Esophagus (tissue), 2 donors: Measurements from ENCODE around the gene HIC2. TPM values are rescaled to one million over a fixed set of nuclear protein-coding genes. Genes with fewer than 3 reads are reported as not detected.
"Not testable (repeated sequence)": the region's sequence is repeated elsewhere in the genome, so short reads cannot be mapped to it uniquely, and the experiment has no call there.

Experiments used
- H3K27ac ChIP-seq, 2 donors: one replicate each; pipeline ENCODE4 v1.5.1; 2013; ENCODE audit warnings: low read depth in 2 of 2, mild to moderate bottlenecking in 2 of 2, inconsistent platforms in 1 of 2, low read length in 1 of 2, moderate library complexity in 1 of 2
- H3K27me3 ChIP-seq, 2 donors: one replicate each; pipeline ENCODE4 v1.6.1; 2013; ENCODE audit warnings: low read length in 2 of 2, control low read depth in 1 of 2, mild to moderate bottlenecking in 1 of 2; ENCODE audit not compliant: insufficient read depth in 2 of 2, control insufficient read depth in 1 of 2
- H3K36me3 ChIP-seq, 2 donors: one replicate each; pipeline ENCODE4 v1.6.1; 2013; ENCODE audit warnings: low read length in 1 of 2; ENCODE audit not compliant: control insufficient read depth in 2 of 2, insufficient read depth in 2 of 2
- H3K4me1 ChIP-seq, 2 donors: one replicate each; pipeline ENCODE4 v1.6.1; 2013; ENCODE audit warnings: low read length in 1 of 2; ENCODE audit not compliant: control insufficient read depth in 2 of 2, insufficient read depth in 2 of 2
- H3K4me3 ChIP-seq, 2 donors: one replicate each; pipeline ENCODE4 v1.5.1; 2013; ENCODE audit warnings: low read length in 2 of 2, mild to moderate bottlenecking in 2 of 2, low read depth in 1 of 2, moderate library complexity in 1 of 2
- H3K9me3 ChIP-seq, 2 donors: one replicate each; pipeline ENCODE4 v1.6.1; 2013; ENCODE audit warnings: mild to moderate bottlenecking in 2 of 2, low read depth in 1 of 2, low read length in 1 of 2, moderate library complexity in 1 of 2; ENCODE audit not compliant: control insufficient read depth in 2 of 2, insufficient read depth in 1 of 2
- WGBS, 2 donors: extraction: QIAGEN DNeasy Blood & Tissue Kit; methylation state at CpG; one replicate each; pipeline ENCODE4 v1.1.7; 2013; 5-methylcytosine and 5-hydroxymethylcytosine counted together
- polyA plus RNA-seq, 2 donors: library from polyadenylated mRNA; stranded (reverse); fragments of 200-250 nt; gene quantifications; one replicate each; pipeline ENCODE4 v1.2.3, GENCODE V29; 2013
- donor health status: healthy with polysubstance abuse.
- donor health status: Bipolar disorder and iron deficiency.

Gene HIC2
- polyA plus RNA-seq, 2 donors: 1.6 to 2.2 TPM

DNA sequence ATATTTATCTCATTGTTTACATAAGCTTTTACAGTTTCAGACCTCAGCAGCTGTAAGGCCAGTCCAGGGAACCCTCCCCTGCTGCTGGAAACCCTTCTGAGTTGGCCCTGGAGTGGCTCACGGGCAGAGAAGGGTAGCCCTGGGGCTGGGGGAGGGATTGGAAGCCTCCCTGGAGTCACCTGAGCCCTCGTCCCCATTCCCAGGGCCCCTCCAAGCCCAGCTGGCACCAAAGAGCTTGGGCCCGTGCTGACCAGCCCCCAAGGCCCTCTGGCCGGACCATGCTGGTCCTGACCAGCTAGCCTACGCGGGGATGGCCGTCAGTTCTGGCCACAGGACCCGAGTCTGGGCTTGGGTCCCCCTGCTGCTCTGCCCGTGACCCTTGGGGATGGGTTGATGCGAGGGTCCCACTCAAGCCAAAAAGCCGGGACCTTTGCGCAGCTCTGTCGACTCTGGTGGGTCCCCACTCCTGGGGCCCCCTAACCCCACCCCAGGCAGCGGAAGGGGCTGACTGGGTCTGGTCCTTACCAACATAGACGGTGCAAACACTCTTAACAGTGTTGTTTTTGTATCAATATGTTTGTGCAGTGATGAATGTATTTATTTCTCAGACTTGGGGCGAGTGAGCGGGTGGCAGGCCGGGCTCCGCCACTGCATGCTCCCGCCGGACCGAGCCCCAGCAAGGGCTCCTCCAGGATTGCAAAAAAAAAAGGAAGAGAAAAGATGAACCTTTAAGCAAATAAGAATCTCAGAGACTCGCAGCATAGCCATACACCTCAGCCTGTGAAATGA is 32.6 kb downstream of the HIC2 start:
- H3K9me3 ChIP-seq: no peaks in the 10 kb centered on the region
- no peaks in the 10 kb centered on the region for H3K27me3 ChIP-seq
- 91 to 93% methylated on average over 23 of the region's 23 CpGs for WGBS, 2 donors
- H3K4me1 ChIP-seq: no peaks in the 10 kb centered on the region
- peaks cover 16 to 19% of the 10 kb centered on the region in 2 donors for H3K36me3 ChIP-seq
- no peak overlapping the region for H3K27ac ChIP-seq
- H3K4me3 ChIP-seq: no peak overlapping the region

GRCh38 chr22:21450320-21450831 is 33.2 kb downstream of the HIC2 start:
- no peaks in the 10 kb centered on the region for H3K9me3 ChIP-seq
- no peak overlapping the region for H3K4me3 ChIP-seq
- no peaks in the 10 kb centered on the region for H3K27me3 ChIP-seq
- no peaks in the 10 kb centered on the region for H3K4me1 ChIP-seq
- no peak overlapping the region for H3K27ac ChIP-seq
- peaks cover 11 to 16% of the 10 kb centered on the region in 2 donors for H3K36me3 ChIP-seq
- 85 to 88% methylated on average over 19 of the region's 19 CpGs for WGBS, 2 donors

GRCh38 chr22:21450858-21451353 is 33.7 kb downstream of the HIC2 start:
- no peak overlapping the region for H3K4me3 ChIP-seq
- no peaks in the 10 kb centered on the region for H3K27me3 ChIP-seq
- WGBS, 2 donors: 80 to 84% methylated on average over 9 of the region's 9 CpGs
- H3K36me3 ChIP-seq: peaks cover 7 to 12% of the 10 kb centered on the region in 2 donors
- no peak overlapping the region for H3K27ac ChIP-seq
- H3K4me1 ChIP-seq: no peaks in the 10 kb centered on the region
- no peaks in the 10 kb centered on the region for H3K9me3 ChIP-seq

DNA sequence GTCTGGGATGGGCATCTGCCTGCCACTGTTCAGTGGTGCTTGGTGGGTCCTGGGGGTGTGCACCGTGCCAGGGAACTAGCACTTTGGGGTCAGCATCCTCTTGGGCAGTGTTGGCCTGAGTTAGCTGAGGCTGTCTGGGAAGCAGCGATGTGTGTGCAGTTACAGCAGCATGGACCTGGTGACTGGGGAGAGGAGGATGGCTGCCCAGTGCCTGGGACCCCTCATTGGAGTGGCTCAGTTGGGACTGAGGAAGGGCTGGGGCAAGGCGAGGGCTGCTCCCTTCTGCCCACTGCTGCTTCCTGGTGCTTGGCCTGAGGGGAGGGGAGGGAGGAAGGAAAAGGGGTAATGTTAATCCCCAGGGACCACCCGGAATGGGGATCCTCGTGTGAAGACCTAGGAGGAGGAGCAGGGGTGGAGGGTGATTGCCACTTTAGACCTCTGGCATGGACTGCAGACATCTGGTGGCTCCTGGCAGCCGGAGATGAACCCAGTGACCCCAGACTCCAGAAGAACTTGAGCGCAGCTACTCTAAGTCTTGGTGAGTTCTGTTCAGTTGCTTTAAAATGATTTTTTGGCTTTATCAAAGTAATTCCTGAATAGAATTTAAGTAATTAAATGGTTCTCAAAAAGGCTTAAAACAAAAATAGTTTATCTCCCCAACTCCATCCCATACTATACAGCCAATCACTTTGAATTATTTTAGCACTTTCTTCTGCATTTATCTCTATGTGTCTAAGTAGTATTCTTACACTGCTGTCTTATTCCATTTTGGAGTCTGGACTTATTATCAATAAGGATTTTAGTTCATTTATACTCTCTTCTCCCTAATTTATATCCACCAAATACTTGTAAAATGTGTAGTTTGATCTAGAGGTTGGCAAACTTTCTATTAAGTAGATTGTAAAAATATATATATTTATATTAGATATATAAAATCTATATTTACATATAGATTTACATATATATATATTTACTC is 34.7 kb downstream of the HIC2 start:
- no peaks in the 10 kb centered on the region for H3K27me3 ChIP-seq
- peaks cover 0 to 2% of the 10 kb centered on the region in 2 donors for H3K4me1 ChIP-seq
- no peak overlapping the region for H3K27ac ChIP-seq
- H3K9me3 ChIP-seq: no peaks in the 10 kb centered on the region
- no peak overlapping the region for H3K4me3 ChIP-seq
- WGBS, 2 donors: 81 to 86% methylated on average over 7 of the region's 7 CpGs
- H3K36me3 ChIP-seq: peaks cover 4 to 5% of the 10 kb centered on the region in 2 donors

- 92 to 96% methylated on average over 4 of the region's 4 CpGs for whole genome bisulfite sequencing, 2 donors
- H3K27me3 ChIP-seq, H3K27ac ChIP-seq, H3K9me3 ChIP-seq, H3K4me3 ChIP-seq, H3K36me3 ChIP-seq, H3K4me1 ChIP-seq: not testable (repeated sequence)
Observed at GRCh38 chr22:21452666-21453065, 35.5 kb downstream of the HIC2 start.

- 90 to 92% methylated on average over 9 of the region's 9 CpGs for WGBS, 2 donors
- not testable (repeated sequence) for H3K36me3 ChIP-seq, H3K4me1 ChIP-seq, H3K27ac ChIP-seq, H3K9me3 ChIP-seq, H3K27me3 ChIP-seq, H3K4me3 ChIP-seq
Observed at GRCh38 chr22:21454998-21455333, 37.8 kb downstream of the HIC2 start.

- Histone ChIP-seq H3K4me1 (peaks cover 0 to 2% of the 10 kb centered on the region in 2 donors), H3K36me3 (no peaks in the 10 kb centered on the region), H3K4me3 (no peak overlapping the region), H3K27ac (no peak overlapping the region), H3K9me3 (no peaks in the 10 kb centered on the region), H3K27me3 (no peaks in the 10 kb centered on the region)
- 89 to 90% methylated on average over 19 of the region's 19 CpGs for WGBS, 2 donors
Observed at GRCh38 chr22:21455334-21456089, 38.3 kb downstream of the HIC2 start.

- Histone ChIP-seq H3K27ac (no peak overlapping the region), H3K4me1 (peaks cover 0 to 2% of the 10 kb centered on the region in 2 donors), H3K9me3 (no peaks in the 10 kb centered on the region), H3K36me3 (no peaks in the 10 kb centered on the region), H3K27me3 (no peaks in the 10 kb centered on the region), H3K4me3 (no peak overlapping the region)
- WGBS, 2 donors: 86 to 89% methylated on average over 19 of the region's 19 CpGs
Observed at GRCh38 chr22:21457023-21457787, 40.0 kb downstream of the HIC2 start.
